ENCODE measurements around the gene FOXL2. TPM values are rescaled to one million over a fixed set of nuclear protein-coding genes. Genes with fewer than 3 reads are reported as not detected.

Gene FOXL2
- total RNA-seq (2012; rRNA removed) = under 0.01 and 0.25 TPM in 2 replicates

DNA sequence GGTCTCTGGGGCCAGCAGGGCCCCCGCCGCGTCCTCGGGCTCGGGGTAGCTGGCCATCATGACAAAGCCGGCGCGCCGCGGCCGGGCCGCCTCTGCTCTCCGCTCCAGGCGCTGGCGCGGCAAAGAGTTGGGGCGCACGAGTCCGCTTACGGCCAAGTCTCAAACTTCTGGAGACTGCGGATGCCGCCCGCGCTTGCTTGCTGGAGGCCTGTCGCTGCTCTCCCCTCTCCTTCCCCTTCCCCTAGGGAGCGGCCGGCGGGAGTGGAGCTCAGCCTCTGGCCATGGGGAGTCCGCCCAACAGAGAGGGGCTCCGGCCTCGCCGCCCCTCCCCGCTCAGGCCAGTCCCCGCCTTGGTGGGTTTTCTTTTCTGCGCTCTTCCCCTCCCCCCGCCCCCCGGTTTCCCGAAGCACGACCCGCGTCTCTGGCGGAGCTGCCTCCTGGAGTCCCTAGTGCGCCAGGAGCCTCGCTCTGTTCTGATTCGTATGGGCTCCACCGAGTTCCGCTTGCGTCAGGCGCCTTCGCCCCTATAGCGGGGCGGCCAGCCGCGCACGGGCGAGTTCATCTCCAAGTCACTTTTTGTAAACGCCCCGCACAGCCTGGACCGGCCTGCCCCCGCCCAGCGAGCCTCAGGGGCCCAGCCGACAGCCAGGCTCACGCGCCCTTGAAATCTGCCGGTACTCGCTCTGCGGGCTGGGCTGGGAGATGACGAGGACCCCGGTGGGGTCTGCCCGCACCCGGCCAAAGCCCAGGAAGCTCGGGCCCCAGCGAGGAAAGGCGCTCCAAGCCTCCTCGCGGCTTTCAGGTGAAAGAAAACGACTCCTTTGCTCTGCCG lies at the start of gene FOXL2, which contains the start of gene FOXL2NB:
TSS of gene FOXL2 (minus strand) at position 475 of the 832 bp plus-strand sequence. CDS start at position 60, 415 bp downstream.
TSS of gene FOXL2NB (plus strand) at position 555 of the 832 bp plus-strand sequence. CDS start at position 703, 148 bp downstream.
- H3K36me3 ChIP-seq (ENCODE audit: insufficient read depth, low read length) = no peaks in the 10 kb centered on the region
- no peaks in the 10 kb centered on the region for H3K9me3 ChIP-seq (replicated peaks; ENCODE audit: low read length)
- H3K4me1 ChIP-seq (ENCODE audit: control insufficient read depth, insufficient read depth, low read length) = peaks cover 19% of the 10 kb centered on the region
- H3K27me3 ChIP-seq (ENCODE audit: control insufficient read depth, insufficient read depth, low read length) = peaks cover 67% of the 10 kb centered on the region
- H3K4me3 ChIP-seq (ENCODE audit: low read length) = peak within 1 kb of the TSS; percentile 61
- H3K4me2 ChIP-seq (ENCODE audit: low read length) = peak within 1 kb of the TSS; percentile 93
- peak within 1 kb of the TSS; percentile 68 for H3K9ac ChIP-seq (ENCODE audit: low read depth, low read length)

- H3K9ac ChIP-seq (ENCODE audit: low read depth, low read length) = no peak overlapping the region
- no peaks in the 10 kb centered on the region for H3K36me3 ChIP-seq (ENCODE audit: insufficient read depth, low read length)
- no peaks in the 10 kb centered on the region for H3K9me3 ChIP-seq (replicated peaks; ENCODE audit: low read length)
- no peaks in the 10 kb centered on the region for H3K4me1 ChIP-seq (ENCODE audit: control insufficient read depth, insufficient read depth, low read length)
- H3K4me3 ChIP-seq (ENCODE audit: low read length) = no peak overlapping the region
- H3K4me2 ChIP-seq (ENCODE audit: low read length) = no peak overlapping the region
- peaks cover 20% of the 10 kb centered on the region for H3K27me3 ChIP-seq (ENCODE audit: control insufficient read depth, insufficient read depth, low read length)
Measured at GRCh38 chr3:138995706-138996105, 48.8 kb upstream of the FOXL2 start.

- no peak overlapping the region for H3K4me3 ChIP-seq (ENCODE audit: low read length)
- no peaks in the 10 kb centered on the region for H3K9me3 ChIP-seq (replicated peaks; ENCODE audit: low read length)
- H3K4me1 ChIP-seq (ENCODE audit: control insufficient read depth, insufficient read depth, low read length) = no peaks in the 10 kb centered on the region
- no peaks in the 10 kb centered on the region for H3K36me3 ChIP-seq (ENCODE audit: insufficient read depth, low read length)
- no peak overlapping the region for H3K9ac ChIP-seq (ENCODE audit: low read depth, low read length)
- peaks cover 18% of the 10 kb centered on the region for H3K27me3 ChIP-seq (ENCODE audit: control insufficient read depth, insufficient read depth, low read length)
- no peak overlapping the region for H3K4me2 ChIP-seq (ENCODE audit: low read length)
Measured at GRCh38 chr3:138987181-138987580, 40.2 kb upstream of the FOXL2 start.

GRCh38 chr3:138985932-138986331 lies 39.0 kb upstream of the FOXL2 start:
- Histone ChIP-seq H3K4me3 (ENCODE audit: low read length) (no peak overlapping the region), H3K4me1 (ENCODE audit: control insufficient read depth, insufficient read depth, low read length) (no peaks in the 10 kb centered on the region), H3K9me3 (replicated peaks; ENCODE audit: low read length) (no peaks in the 10 kb centered on the region), H3K4me2 (ENCODE audit: low read length) (no peak overlapping the region), H3K9ac (ENCODE audit: low read depth, low read length) (no peak overlapping the region), H3K36me3 (ENCODE audit: insufficient read depth, low read length) (no peaks in the 10 kb centered on the region), H3K27me3 (ENCODE audit: control insufficient read depth, insufficient read depth, low read length) (peaks cover 30% of the 10 kb centered on the region)

DNA sequence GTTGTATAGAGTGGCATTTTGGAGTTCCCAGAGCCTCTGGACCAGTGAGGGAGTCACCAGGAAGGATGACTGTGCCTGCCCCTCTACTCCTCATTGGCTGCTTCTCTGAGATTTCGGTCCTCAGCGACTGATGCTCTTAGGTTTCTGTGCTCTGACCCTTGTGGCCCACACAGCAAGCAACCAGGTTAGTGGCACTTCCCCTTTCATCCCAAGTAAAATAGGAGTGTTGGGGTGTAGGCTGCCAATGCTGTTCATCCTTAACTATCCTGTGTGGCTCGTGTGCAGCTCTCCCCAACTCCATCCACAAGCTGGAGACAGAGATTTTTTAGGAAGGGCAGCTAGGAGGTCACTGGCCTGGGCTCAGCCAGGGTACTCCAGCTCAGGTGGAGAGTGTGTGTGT lies 37.9 kb upstream of the FOXL2 start:
- Histone ChIP-seq H3K36me3 (ENCODE audit: insufficient read depth, low read length) (no peaks in the 10 kb centered on the region), H3K4me2 (ENCODE audit: low read length) (no peak overlapping the region), H3K4me1 (ENCODE audit: control insufficient read depth, insufficient read depth, low read length) (no peaks in the 10 kb centered on the region), H3K9ac (ENCODE audit: low read depth, low read length) (no peak overlapping the region), H3K9me3 (replicated peaks; ENCODE audit: low read length) (no peaks in the 10 kb centered on the region), H3K4me3 (ENCODE audit: low read length) (no peak overlapping the region), H3K27me3 (ENCODE audit: control insufficient read depth, insufficient read depth, low read length) (peaks cover 39% of the 10 kb centered on the region)

DNA sequence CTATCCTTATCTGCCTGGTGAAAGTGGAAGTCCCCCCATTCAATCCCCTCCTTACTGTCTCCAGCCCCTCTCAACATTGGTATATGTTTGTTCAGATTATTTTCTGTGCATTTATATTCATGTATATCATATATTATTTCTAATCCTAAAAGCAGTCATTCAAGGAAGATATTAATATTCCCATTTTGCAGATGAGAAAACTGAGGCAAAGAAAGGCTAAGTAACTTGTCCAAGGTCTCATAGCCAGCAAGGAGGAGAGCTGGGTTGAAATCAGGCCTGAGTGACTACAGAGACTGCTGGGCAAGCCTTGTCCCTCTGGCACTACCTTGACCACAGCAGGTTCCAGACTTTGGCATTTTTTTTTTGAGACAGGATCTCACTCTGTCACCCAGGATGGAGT lies 29.1 kb upstream of the FOXL2 start:
- H3K27me3 ChIP-seq (ENCODE audit: control insufficient read depth, insufficient read depth, low read length) = peaks cover 24% of the 10 kb centered on the region
- H3K9me3 ChIP-seq (replicated peaks; ENCODE audit: low read length) = no peaks in the 10 kb centered on the region
- H3K4me3 ChIP-seq (ENCODE audit: low read length) = no peak overlapping the region
- H3K36me3 ChIP-seq (ENCODE audit: insufficient read depth, low read length) = no peaks in the 10 kb centered on the region
- no peaks in the 10 kb centered on the region for H3K4me1 ChIP-seq (ENCODE audit: control insufficient read depth, insufficient read depth, low read length)
- no peak overlapping the region for H3K9ac ChIP-seq (ENCODE audit: low read depth, low read length)
- H3K4me2 ChIP-seq (ENCODE audit: low read length) = no peak overlapping the region

GRCh38 chr3:138975351-138975750 lies 28.4 kb upstream of the FOXL2 start:
- no peak overlapping the region for H3K9ac ChIP-seq (ENCODE audit: low read depth, low read length)
- no peaks in the 10 kb centered on the region for H3K9me3 ChIP-seq (replicated peaks; ENCODE audit: low read length)
- H3K4me2 ChIP-seq (ENCODE audit: low read length) = no peak overlapping the region
- H3K27me3 ChIP-seq (ENCODE audit: control insufficient read depth, insufficient read depth, low read length) = peaks cover 26% of the 10 kb centered on the region
- no peaks in the 10 kb centered on the region for H3K4me1 ChIP-seq (ENCODE audit: control insufficient read depth, insufficient read depth, low read length)
- H3K36me3 ChIP-seq (ENCODE audit: insufficient read depth, low read length) = no peaks in the 10 kb centered on the region
- no peak overlapping the region for H3K4me3 ChIP-seq (ENCODE audit: low read length)

- Histone ChIP-seq H3K4me1 (ENCODE audit: control insufficient read depth, insufficient read depth, low read length) (no peaks in the 10 kb centered on the region), H3K9me3 (replicated peaks; ENCODE audit: low read length) (no peaks in the 10 kb centered on the region), H3K4me3 (ENCODE audit: low read length) (no peak overlapping the region)
Measured at GRCh38 chr3:138974462-138974861, 27.5 kb upstream of the FOXL2 start.

DNA sequence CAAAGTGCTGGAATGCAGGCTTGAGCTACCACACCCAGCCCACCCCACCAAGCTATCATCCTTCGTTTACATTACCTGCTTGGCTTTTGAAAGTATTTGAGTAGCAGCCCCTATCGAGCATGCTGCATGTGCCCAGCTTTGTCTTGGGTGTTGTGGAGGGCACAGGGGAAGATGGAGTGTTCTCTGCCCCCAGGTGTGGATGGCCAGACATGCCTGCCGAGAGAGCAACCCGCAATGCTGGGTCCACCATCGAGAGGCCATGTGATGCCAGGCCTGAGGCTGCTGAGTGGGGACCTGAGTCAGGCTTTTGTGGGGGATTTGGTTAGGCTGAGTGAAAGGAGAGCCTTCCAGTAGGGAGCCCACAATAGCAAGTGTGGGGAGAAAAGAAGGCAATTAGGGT lies 26.0 kb upstream of the FOXL2 start:
- H3K4me3 ChIP-seq (ENCODE audit: low read length) = no peak overlapping the region
- H3K4me1 ChIP-seq (ENCODE audit: control insufficient read depth, insufficient read depth, low read length) = no peaks in the 10 kb centered on the region
- no peaks in the 10 kb centered on the region for H3K9me3 ChIP-seq (replicated peaks; ENCODE audit: low read length)
- H3K4me2 ChIP-seq (ENCODE audit: low read length) = no peak overlapping the region
- peaks cover 32% of the 10 kb centered on the region for H3K27me3 ChIP-seq (ENCODE audit: control insufficient read depth, insufficient read depth, low read length)
- no peak overlapping the region for H3K9ac ChIP-seq (ENCODE audit: low read depth, low read length)
- H3K36me3 ChIP-seq (ENCODE audit: insufficient read depth, low read length) = no peaks in the 10 kb centered on the region

More at GRCh38 chr3:138974462-138974861, 27.5 kb upstream of the FOXL2 start:
- Histone ChIP-seq H3K36me3 (ENCODE audit: insufficient read depth, low read length) (no peaks in the 10 kb centered on the region), H3K27me3 (ENCODE audit: control insufficient read depth, insufficient read depth, low read length) (peaks cover 26% of the 10 kb centered on the region), H3K4me2 (ENCODE audit: low read length) (no peak overlapping the region), H3K9ac (ENCODE audit: low read depth, low read length) (no peak overlapping the region)

GRCh38 chr3:138971766-138972320 lies 24.9 kb upstream of the FOXL2 start:
- Histone ChIP-seq H3K9me3 (replicated peaks; ENCODE audit: low read length) (no peaks in the 10 kb centered on the region), H3K4me1 (ENCODE audit: control insufficient read depth, insufficient read depth, low read length) (no peaks in the 10 kb centered on the region), H3K4me3 (ENCODE audit: low read length) (no peak overlapping the region), H3K4me2 (ENCODE audit: low read length) (no peak overlapping the region), H3K36me3 (ENCODE audit: insufficient read depth, low read length) (no peaks in the 10 kb centered on the region), H3K9ac (ENCODE audit: low read depth, low read length) (no peak overlapping the region), H3K27me3 (ENCODE audit: control insufficient read depth, insufficient read depth, low read length) (peaks cover 32% of the 10 kb centered on the region)

GRCh38 chr3:138964923-138965322 lies 18.0 kb upstream of the FOXL2 start:
- Histone ChIP-seq H3K9me3 (replicated peaks; ENCODE audit: low read length) (no peaks in the 10 kb centered on the region), H3K4me2 (ENCODE audit: low read length) (no peak overlapping the region), H3K27me3 (ENCODE audit: control insufficient read depth, insufficient read depth, low read length) (peaks cover 34% of the 10 kb centered on the region), H3K4me1 (ENCODE audit: control insufficient read depth, insufficient read depth, low read length) (no peaks in the 10 kb centered on the region), H3K4me3 (ENCODE audit: low read length) (no peak overlapping the region), H3K9ac (ENCODE audit: low read depth, low read length) (no peak overlapping the region), H3K36me3 (ENCODE audit: insufficient read depth, low read length) (no peaks in the 10 kb centered on the region)

Measured in skeletal muscle satellite cell (primary cell).